GM19035 (cell line): ENCODE measurements around the gene TIMM17A.
A peak's percentile ranks its signal among the peaks of the same experiment; 100 is the strongest.

Experiments used
- ATAC-seq: cut with Tn5 transposase; IDR thresholded peaks from one replicate; pipeline ENCODE4 v1.9.1; 2021; ENCODE audit not compliant: unreplicated experiment

TIMM17A gene

GRCh38 chr1:201982623-201983379, 27.5 kb downstream of the TIMM17A start, which contains the start of gene RNPEP:
Gene RNPEP (plus strand): TSS chr1:201982648. CDS start chr1:201982667, 19 bp downstream.
- ATAC-seq: peak; percentile 51

- ATAC-seq: no peak
Observed at GRCh38 chr1:201983380-201983805, 28.1 kb downstream of the TIMM17A start.

DNA sequence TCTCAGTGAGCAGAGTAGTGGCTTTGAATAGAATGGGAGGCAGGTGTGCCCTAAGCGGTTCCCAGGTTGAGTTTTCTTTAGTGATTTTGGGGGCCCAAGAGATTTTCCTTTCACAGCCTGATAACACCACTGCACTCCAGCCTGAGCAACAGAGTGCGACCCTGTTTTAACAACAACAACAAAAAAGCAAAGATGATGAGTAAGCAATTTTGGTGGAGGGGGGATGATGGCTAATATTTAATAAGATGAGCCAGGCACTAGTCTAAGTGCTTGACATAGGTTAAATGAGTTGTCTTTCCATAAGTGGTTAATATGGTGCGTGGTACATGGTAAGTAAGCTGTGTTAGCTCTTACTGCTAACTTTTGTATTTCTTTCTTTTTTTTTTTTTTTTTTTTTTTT, 29.1 kb downstream of the TIMM17A start:
- no peak for ATAC-seq

- no peak for ATAC-seq
Observed at GRCh38 chr1:201985355-201985754, 30.1 kb downstream of the TIMM17A start.

DNA sequence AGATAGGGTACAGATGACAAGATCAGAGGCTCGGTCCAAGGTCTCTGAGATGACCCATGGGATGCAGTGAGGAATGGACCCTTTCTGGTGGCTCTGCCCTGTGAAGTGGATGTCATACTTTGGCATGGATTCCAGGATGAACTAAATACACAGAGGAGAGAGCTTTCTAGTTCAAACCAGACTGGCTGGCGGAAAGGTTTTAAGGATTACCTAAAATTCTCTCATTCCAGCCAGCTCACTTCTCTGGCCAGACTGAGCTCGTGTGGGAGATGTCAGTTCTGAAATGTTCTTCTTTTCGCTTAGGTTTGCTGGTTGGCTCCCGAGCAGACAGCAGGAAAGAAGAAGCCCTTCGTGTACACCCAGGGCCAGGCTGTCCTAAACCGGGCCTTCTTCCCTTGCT, 33.3 kb downstream of the TIMM17A start:
- no peak for ATAC-seq

- ATAC-seq: no peak
Observed at GRCh38 chr1:201989354-201990128, 34.2 kb downstream of the TIMM17A start.

- no peak for ATAC-seq
Observed at GRCh38 chr1:201990427-201990826, 35.1 kb downstream of the TIMM17A start.

DNA sequence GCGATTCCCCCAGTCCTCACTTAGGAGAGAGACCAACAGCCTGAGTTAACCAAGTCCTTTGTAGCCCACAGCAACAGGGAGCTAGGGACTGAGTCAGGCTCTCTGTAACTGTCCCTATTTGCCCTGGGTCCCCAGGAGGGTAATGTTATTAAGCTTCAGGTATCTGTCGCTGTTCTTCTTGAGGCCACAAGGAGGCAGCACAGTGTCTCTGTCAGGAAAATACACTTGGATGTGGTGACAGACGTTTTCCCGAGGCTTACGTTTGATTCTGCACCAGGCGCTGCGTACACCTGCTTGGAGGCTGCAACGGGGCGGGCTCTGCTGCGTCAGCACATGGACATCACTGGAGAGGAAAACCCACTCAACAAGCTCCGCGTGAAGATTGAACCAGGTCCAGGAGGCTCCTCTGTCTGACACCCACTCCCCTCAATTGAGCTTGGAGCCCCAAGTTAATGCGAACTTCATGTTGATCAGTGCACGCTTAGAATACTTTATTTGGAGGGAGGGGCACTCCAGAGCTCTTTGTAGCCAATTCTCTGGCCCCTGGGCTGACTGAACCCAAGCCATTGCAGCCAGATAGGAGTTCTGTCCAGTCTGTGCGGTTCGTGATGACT, 44.4 kb downstream of the TIMM17A start:
- ATAC-seq: no peak

DNA sequence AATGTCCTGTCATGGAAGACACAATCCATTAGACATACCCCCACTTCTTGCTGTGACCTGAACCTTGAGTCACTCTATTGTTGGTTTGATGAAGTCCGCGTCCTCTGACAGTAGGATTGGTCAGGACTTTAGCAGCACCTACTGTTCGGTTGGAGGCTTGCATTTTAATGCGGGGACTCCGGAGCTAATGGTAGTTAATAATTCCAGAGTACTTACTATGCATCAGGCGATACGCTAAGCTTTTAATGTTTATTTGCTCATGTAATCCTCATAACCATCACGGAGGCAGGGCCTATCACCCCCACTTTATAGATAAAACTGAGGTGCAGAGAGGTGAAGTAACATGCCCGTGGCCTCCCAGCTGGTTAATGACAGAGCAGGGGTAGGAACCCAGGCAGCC, 47.2 kb downstream of the TIMM17A start:
- ATAC-seq: no peak

DNA sequence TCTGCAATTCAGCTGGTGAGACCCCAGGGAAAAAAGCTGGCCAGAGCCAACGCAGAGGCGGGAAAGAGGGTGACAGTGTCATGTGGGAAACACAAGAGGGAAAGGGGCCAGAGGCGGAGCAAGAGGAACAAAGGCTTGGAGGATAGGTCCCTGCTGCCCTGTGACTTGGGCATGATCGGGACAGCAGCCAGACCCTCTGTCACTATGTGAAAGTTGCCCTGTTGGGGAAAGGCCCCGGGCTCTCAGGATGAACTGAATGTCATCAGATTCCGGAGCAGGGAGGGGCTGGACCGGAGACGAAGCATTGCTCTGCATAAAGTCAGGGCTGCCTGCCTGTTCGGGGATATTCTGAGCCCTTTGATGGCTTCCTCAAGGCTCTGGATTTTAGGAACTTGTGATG, 49.4 kb downstream of the TIMM17A start:
- ATAC-seq: no peak

- ATAC-seq: no peak
Observed at GRCh38 chr1:202005958-202006357, 50.7 kb downstream of the TIMM17A start.

- ATAC-seq: no peak
Observed at GRCh38 chr1:202007304-202007703, 52.0 kb downstream of the TIMM17A start.

DNA sequence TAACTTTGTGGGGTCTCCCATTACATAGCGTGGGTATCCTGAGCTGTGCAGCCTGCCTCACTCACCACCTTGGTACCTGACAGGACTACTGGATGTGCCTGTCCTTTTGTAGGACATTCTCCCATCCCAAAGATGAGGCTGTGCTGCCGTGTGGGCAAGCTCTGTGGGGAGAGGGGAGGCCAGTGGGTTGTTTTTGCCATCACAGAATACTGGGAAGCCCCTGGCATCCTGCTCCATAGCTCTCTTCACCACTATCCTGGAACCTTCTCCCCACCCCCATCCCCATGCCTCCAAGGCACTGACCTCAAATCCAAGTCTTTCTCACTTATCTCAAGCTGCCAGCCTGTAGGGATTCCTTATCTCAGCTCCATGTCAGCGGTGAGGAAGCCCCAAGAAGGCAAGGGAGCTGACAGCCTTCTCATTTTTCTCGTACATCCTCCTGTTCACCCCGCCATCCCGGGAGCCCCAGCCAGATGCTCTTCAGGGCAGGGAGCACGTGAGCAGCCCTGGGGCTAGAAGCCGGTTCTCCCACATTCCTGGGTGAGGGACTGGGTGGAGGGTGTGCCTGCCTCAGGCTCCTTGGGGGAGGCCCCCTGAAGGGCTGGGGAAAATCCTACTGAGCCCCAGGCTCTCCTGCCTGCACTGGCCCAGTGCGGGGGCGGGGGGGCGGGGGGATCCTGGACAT, 52.6 kb downstream of the TIMM17A start:
- no peak for ATAC-seq

DNA sequence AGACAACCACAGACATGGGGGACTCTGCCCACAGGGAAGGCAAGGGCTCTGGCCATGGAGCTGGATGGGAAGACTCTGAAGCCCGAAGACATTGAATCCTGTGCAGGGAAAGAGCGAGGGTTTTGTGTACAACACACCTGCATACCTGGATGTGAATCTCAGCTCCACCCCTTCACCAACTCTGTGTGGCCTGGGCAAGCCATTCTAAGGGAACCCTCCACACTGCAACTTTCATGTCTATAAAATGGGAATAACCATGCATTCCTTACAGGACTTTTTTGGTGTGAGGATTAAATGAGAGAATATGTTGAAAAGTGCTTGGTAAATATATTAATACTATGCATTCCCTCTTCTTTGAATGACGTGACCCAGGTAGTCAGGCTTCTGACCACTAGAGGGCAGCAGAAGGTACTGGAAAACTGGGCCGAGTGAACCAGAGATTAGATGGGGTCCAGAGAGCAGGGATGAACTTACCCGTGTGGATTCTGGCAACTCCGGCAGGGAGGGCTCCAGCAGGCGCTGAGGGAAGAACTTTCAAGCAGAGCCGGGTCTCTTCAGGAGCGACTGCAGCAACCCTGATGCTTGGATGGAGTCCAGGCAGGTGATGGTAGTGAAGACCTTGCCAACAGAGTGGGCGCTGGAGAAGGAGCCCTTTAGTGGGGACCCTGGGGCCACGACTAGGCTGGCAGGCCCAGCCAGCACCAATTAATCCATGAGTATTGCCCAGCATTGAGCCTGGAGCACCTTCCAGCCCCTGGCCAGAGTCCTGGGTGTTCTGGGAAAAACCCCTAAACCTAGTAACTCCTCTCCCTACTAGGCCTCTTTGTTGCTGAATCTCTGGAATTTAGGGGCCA, 54.2 kb downstream of the TIMM17A start:
- ATAC-seq: peak; percentile 54

- ATAC-seq: peak; percentile 63
Observed at GRCh38 chr1:202010180-202011015, 55.1 kb downstream of the TIMM17A start, which contains the start of gene ELF3. Gene ELF3 (plus strand): TSS chr1:202010587. CDS start chr1:202011137, 550 bp downstream.

GRCh38 chr1:202011994-202012393, 56.7 kb downstream of the TIMM17A start:
- no peak for ATAC-seq

GRCh38 chr1:202012544-202013478, 57.5 kb downstream of the TIMM17A start:
- ATAC-seq: no peak

- no peak for ATAC-seq
Observed at GRCh38 chr1:202013603-202014002, 58.3 kb downstream of the TIMM17A start.
